ENCODE measurements around the gene ETHE1. TPM values are rescaled to one million over a fixed set of nuclear protein-coding genes. Genes with fewer than 3 reads are reported as not detected.

Gene ETHE1
- total and polyA plus RNA-seq, 12 donors, result 5.1 to 23.6 (median 13.0) TPM

DNA sequence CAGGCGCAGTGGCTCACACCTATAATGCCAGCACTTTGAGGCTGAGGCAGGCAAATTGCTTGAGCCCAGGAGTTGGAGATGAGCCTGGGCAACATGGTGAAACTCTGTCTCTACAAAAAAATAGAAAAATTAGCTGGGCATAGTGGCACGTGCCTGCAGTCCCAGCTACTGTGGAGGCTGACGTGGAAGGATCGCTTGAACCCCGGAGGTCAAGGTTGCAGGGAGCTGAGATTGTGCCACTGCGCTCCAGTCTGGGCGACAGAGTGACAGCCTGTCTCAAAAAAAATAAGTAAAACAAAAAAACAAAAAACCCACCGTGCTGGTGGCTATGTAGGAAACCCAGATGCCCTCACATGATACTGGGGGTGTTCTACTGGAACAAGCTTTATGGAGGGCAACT lies 38.8 kb downstream of the ETHE1 start:
- TF ChIP-seq, protein P1, sequence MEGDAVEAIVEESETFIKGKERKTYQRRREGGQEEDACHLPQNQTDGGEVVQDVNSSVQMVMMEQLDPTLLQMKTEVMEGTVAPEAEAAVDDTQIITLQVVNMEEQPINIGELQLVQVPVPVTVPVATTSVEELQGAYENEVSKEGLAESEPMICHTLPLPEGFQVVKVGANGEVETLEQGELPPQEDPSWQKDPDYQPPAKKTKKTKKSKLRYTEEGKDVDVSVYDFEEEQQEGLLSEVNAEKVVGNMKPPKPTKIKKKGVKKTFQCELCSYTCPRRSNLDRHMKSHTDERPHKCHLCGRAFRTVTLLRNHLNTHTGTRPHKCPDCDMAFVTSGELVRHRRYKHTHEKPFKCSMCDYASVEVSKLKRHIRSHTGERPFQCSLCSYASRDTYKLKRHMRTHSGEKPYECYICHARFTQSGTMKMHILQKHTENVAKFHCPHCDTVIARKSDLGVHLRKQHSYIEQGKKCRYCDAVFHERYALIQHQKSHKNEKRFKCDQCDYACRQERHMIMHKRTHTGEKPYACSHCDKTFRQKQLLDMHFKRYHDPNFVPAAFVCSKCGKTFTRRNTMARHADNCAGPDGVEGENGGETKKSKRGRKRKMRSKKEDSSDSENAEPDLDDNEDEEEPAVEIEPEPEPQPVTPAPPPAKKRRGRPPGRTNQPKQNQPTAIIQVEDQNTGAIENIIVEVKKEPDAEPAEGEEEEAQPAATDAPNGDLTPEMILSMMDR (IDR thresholded peaks at IDR 0.05), result no peak
- intact Hi-C loops (cut with DNase I), result no loop called here
- Histone ChIP-seq H3K36me3 (peaks cover 0 to 17% (median 0%) of the 10 kb centered on the region in 9 donors), H3K9me3 (no peaks in the 10 kb centered on the region), H3K4me1 (peaks cover 0 to 5% (median 0%) of the 10 kb centered on the region in 9 donors), H3K27me3 (no peaks in the 10 kb centered on the region), H3K4me3 (no peak overlapping the region), H3K27ac (no peak overlapping the region)
- 93 to 94% methylated on average over 8 of the region's 8 CpGs for WGBS, 2 donors
- DNase-seq (no peak), ATAC-seq (no peak)

- ATAC-seq, result no peak
- H3K4me1 ChIP-seq, result peaks cover 0 to 5% (median 0%) of the 10 kb centered on the region in 9 donors
- no peak overlapping the region for H3K27ac ChIP-seq
- H3K4me3 ChIP-seq, result no peak overlapping the region
- no peak for DNase-seq
- H3K36me3 ChIP-seq, result peaks cover 0 to 9% (median 0%) of the 10 kb centered on the region in 9 donors
- H3K27me3 ChIP-seq, result no peaks in the 10 kb centered on the region
- H3K9me3 ChIP-seq, result no peaks in the 10 kb centered on the region
- TF ChIP-seq, protein P1 (IDR thresholded peaks at IDR 0.05), result no peak
- WGBS, 2 donors, result 94 to 97% methylated on average over 5 to 7 of the region's 7 CpGs
- intact Hi-C loops (cut with DNase I), result no loop called here
These were observed 40.6 kb downstream of the ETHE1 start for GRCh38 chr19:43486412-43486811.

- TF ChIP-seq, protein P1 (IDR thresholded peaks at IDR 0.05), result no peak
- Histone ChIP-seq H3K36me3 (peaks cover 0 to 8% (median 0%) of the 10 kb centered on the region in 9 donors), H3K27ac (no peak overlapping the region), H3K9me3 (no peaks in the 10 kb centered on the region), H3K4me1 (peaks cover 0 to 5% (median 0%) of the 10 kb centered on the region in 9 donors), H3K27me3 (no peaks in the 10 kb centered on the region), H3K4me3 (no peak overlapping the region)
- ATAC-seq (no peak), DNase-seq (no peak)
- 73 to 75% methylated on average over 6 of the region's 6 CpGs for WGBS, 2 donors
- intact Hi-C loops (cut with DNase I), result no loop called here
These were observed 41.0 kb downstream of the ETHE1 start for GRCh38 chr19:43485951-43486350.

GRCh38 chr19:43483281-43483680 lies 43.7 kb downstream of the ETHE1 start:
- no peak overlapping the region for H3K27ac ChIP-seq
- H3K9me3 ChIP-seq, result no peaks in the 10 kb centered on the region
- no peaks in the 10 kb centered on the region for H3K27me3 ChIP-seq
- 95 to 97% methylated on average over 6 of the region's 6 CpGs for WGBS, 2 donors
- TF ChIP-seq, protein P1 (IDR thresholded peaks at IDR 0.05), result no peak
- intact Hi-C loops (cut with DNase I), result no loop called here
- no peak overlapping the region for H3K4me3 ChIP-seq
- H3K4me1 ChIP-seq, result peaks cover 0 to 5% (median 0%) of the 10 kb centered on the region in 9 donors
- no peak for ATAC-seq
- DNase-seq, result no peak
- H3K36me3 ChIP-seq, result peaks cover 0 to 11% (median 0%) of the 10 kb centered on the region in 9 donors

Measured in heart right ventricle (tissue), 16 donors.